GM18519 (cell line): Measurements from ENCODE around the gene KLHL17.

Experiments
- ATAC-seq: cut with Tn5 transposase; IDR thresholded peaks from one replicate; pipeline ENCODE4 v1.9.1; 2021; ENCODE audit warnings: mild to moderate bottlenecking, moderate library complexity; ENCODE audit not compliant: unreplicated experiment, low FRiP score

The KLHL17 gene

GRCh38 chr1:960363-961131 lies at the start of gene KLHL17:
Gene KLHL17 (plus strand): TSS chr1:960584. CDS start chr1:960694, 110 bp downstream.
- no peak for ATAC-seq

GRCh38 chr1:910881-911721 lies 49.3 kb upstream of the KLHL17 start:
- ATAC-seq: no peak

GRCh38 chr1:911875-912739 lies 48.3 kb upstream of the KLHL17 start:
- no peak for ATAC-seq

GRCh38 chr1:912740-913301 lies 47.6 kb upstream of the KLHL17 start:
- ATAC-seq: no peak

- ATAC-seq: no peak
Observed at GRCh38 chr1:913491-914130, 46.8 kb upstream of the KLHL17 start.

- no peak for ATAC-seq
Observed at GRCh38 chr1:914131-914890, 46.1 kb upstream of the KLHL17 start.

GRCh38 chr1:914891-915280 lies 45.5 kb upstream of the KLHL17 start:
- no peak for ATAC-seq

- no peak for ATAC-seq
Observed at GRCh38 chr1:915295-916172, 44.9 kb upstream of the KLHL17 start.

- no peak for ATAC-seq
Observed at GRCh38 chr1:916173-917075, 44.0 kb upstream of the KLHL17 start.

GRCh38 chr1:917076-917459 lies 43.3 kb upstream of the KLHL17 start:
- ATAC-seq: no peak

GRCh38 chr1:917466-918091 lies 42.8 kb upstream of the KLHL17 start:
- no peak for ATAC-seq

- ATAC-seq: no peak
Observed at GRCh38 chr1:918353-918752, 42.0 kb upstream of the KLHL17 start.

- ATAC-seq: no peak
Observed at GRCh38 chr1:918843-919242, 41.5 kb upstream of the KLHL17 start.

- ATAC-seq: no peak
Observed at GRCh38 chr1:919271-919872, 41.0 kb upstream of the KLHL17 start.

GRCh38 chr1:920010-920409 lies 40.4 kb upstream of the KLHL17 start:
- no peak for ATAC-seq

GRCh38 chr1:920521-920920 lies 39.9 kb upstream of the KLHL17 start:
- no peak for ATAC-seq
